Stomach (tissue), 4 donors: ENCODE data around the gene RIOK3.

ENCODE experiments used
- POLR2AphosphoS5 ChIP-seq, 3 donors: sonication (generic); formaldehyde crosslinking; IDR thresholded peaks; one replicate each; pipeline ENCODE4 v1.6.1; 2016; ENCODE audit warnings: antibody characterized with exemption in 3 of 3
- TF ChIP-seq, protein P1 (sequence below), 7 experiments: fragments of 450-650 bp in 4 of 7; fragments of 200-600 bp in 3 of 7; sonication (generic) in 3 of 7; IDR thresholded peaks; one replicate each; pipeline ENCODE4 v1.5.1; 2016 to 2019; ENCODE audit warnings: antibody characterized with exemption in 7 of 7, control low read depth in 2 of 7, mild to moderate bottlenecking in 1 of 7

DNA sequence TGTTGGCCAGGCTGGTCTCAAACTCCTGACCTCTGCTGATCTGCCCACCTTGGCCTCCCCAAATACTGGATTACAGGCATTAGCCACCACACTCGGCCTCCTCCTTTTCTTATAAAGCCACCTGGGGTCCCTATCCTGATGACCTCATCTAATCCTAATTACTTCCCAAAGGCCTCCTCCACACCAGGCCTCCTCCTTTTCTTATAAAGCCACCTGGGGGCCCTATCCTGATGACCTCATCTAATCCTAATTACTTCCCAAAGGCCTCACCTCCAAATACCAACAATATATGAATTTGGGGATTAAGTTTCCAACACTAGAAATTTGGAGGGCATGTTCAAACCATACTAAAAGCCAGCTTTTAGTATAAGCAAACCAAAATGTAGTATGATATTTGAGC is 40.6 kb downstream of the RIOK3 start:
- TF ChIP-seq, protein P1, sequence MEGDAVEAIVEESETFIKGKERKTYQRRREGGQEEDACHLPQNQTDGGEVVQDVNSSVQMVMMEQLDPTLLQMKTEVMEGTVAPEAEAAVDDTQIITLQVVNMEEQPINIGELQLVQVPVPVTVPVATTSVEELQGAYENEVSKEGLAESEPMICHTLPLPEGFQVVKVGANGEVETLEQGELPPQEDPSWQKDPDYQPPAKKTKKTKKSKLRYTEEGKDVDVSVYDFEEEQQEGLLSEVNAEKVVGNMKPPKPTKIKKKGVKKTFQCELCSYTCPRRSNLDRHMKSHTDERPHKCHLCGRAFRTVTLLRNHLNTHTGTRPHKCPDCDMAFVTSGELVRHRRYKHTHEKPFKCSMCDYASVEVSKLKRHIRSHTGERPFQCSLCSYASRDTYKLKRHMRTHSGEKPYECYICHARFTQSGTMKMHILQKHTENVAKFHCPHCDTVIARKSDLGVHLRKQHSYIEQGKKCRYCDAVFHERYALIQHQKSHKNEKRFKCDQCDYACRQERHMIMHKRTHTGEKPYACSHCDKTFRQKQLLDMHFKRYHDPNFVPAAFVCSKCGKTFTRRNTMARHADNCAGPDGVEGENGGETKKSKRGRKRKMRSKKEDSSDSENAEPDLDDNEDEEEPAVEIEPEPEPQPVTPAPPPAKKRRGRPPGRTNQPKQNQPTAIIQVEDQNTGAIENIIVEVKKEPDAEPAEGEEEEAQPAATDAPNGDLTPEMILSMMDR (IDR thresholded peaks at IDR 0.05) = no peak
- no peak for TF ChIP-seq POLR2AphosphoS5 (IDR thresholded peaks at IDR 0.05)
